GM04503 (cell line): ENCODE results near the gene CDC26.
"Not testable (repeated sequence)": the region's sequence is repeated elsewhere in the genome, so short reads cannot be mapped to it uniquely, and the experiment has no call there.

ENCODE experiments used
- DNase-seq: peaks from one replicate; pipeline ENCODE4 v3.0.0-alpha.2; 2012; ENCODE audit warnings: low read depth

Gene CDC26

DNA sequence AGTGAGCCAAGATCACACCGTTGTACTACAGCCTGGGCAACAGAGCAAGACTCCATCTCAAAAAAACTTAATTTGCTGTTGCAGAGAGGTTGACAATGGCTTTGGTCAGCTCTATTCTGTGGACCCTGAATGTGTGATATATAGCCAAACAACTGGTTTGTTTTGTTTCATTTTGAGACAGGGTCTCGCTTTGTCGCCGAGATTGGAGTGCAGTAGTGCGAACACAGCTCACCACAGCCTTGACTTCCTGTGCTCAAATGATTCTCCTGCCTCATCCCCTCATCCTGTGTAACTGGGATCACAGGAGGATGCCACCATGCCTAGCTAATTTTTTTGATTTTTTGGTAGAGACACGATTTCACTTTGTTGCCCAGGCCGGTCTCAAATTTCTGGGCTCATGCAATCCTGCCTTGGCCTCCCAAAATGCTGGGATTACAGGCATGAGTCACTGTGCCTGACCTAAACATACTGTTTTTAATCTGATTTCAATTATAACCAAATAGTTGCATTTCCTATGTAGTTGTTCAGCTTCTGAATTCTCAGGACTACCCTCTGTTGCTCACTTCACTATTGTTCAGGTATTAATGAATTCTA is 18.0 kb upstream of the CDC26 start:
- peak; percentile 27 for DNase-seq

DNA sequence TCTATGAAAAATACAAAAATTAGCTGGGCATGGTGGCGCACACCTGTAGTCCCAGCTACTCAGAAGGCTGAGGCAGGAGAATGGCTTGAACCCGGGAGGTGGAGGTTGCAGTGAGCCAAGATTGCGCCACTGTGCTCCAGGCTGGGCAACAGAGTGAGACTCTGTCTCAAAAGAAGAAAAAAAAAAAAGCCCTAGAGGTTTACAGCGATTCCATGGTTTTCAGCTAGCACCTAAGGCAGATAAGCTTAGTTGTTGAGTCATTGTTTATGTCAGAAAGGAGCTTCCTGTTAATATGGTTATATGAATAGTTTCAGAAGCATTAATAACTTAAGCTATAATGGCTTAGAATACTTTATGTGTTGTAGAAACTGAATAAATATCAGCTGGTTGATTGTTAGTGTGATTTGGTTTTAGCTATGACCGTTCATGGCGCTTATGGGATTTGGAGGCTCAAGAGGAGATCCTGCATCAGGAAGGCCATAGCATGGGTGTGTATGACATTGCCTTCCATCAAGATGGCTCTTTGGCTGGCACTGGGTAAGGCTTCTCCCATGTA is 14.8 kb upstream of the CDC26 start:
- DNase-seq, result no peak

DNA sequence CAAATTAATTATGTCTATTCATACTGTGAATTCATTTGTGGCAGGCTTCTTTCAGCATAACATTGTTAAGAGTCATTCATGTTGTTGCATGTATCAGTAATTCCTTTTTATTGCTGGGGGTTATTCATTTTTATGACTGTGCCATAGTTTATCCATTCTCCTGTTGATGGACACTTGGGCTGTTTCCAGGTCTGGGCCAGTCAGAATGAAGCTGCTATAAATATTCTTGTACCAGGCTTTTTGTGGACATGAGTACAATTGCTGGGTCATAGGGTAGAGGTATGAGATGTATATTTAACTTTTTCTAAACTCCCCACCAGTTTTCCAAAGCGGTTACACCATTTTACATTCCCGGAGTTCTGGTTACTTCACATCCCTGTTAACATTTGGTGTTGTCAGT is 13.7 kb upstream of the CDC26 start:
- DNase-seq, result no peak

DNA sequence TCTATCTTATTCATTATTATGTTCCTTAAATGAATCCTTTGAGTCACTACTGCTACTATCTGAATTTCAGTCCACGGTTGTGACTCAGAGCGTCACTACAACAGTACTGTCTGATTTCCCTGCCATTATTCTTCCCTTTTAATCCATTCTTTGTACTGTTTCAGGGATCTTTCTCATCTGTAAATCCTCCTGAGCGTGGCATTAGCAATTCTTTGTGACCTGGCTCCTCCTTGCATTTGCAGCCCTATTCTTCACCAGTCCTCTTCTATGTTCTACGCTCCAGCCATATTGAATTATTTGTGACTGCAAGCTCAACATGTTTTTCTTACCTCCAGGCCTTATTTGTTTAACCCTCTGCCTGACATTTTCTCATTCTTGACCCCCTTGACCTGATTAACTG is 6.0 kb upstream of the CDC26 start:
- no peak for DNase-seq

DNA sequence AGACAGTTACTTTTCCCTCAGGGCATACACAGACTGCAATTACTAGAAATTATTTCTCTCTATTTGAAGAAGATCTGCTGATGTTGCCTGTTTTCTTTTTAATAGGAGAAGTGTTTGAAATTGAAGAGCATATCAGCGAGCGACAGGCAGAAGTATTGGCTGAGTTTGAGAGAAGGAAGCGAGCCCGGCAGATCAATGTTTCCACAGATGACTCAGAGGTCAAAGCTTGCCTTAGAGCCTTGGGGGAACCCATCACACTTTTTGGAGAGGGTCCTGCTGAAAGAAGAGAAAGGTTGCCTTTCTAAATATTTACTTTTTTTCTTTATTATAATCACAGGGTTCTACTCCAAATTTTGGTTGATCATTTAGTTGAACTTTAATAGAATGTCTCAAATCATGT is 3.5 kb upstream of the CDC26 start:
- no peak for DNase-seq

DNA sequence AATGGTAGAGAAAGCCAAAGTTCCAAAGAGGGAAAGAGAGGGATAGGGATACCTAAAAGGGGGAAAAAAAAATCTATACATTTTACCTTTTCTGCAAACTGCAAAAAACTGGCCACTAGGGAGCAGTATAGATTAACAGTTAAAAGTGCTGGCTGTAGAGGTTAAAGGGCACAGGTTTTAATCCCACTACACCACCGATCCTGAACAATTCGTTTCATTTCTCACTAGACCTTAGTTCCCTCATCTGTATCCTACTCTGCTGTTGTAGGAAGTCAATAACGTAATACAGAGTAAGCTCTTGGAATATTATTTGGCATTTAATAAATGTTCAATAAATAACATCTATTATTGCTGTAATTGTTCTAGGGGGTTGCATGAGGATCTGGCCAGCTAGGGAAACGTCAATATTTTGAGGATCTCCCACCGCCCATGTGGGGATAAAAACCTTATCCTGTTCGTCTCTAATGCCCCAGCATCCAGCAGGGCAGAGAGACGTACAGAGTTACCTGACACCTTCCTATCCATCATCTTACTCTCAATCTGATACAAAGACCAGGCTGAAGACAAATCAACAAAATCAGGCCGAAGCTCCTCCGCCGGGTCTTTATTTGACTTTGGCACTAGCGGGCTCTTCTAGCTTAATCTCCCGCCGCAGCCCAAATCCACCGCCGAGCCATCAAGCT is 757 bp downstream of the CDC26 start:
- DNase-seq, result peak; percentile 13

DNA sequence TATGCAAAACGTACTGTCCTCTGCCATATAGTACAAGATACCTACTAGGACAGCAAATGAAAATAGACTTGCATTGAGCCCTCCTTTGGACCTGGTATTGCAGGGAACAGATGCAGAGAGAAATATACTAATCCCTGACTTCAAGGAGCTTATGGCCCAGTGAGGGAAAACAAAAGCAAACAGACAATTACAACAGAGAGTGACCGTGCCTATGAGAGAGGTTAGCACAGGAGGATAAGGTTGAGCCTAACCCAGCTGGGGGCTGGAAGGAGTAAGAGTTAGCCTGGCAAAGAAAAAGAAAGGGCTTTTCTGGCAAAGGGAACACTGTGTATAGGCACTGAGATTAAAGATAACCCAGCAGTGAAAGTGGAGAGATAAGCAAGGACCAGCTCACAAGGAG is 5.5 kb downstream of the CDC26 start:
- no peak for DNase-seq

DNA sequence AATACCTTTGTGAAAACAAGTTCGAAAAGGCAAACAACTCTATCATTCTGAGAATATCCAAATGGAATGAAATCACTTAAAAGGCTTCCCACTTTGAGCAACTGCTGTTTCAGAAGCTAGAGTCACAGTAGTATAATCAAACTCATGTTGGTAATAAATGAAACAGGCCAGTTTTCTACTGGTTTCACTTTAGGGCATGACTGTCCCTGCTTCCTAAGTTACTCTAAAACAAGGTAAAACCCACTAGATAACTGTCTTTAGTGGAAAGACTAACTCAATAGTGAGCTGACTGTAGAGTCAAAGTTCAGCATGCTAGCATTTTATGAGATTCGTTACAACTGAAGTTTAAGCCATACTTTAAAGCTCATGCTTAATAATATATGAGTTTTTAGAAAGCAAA is 6.0 kb downstream of the CDC26 start:
- no peak for DNase-seq

DNA sequence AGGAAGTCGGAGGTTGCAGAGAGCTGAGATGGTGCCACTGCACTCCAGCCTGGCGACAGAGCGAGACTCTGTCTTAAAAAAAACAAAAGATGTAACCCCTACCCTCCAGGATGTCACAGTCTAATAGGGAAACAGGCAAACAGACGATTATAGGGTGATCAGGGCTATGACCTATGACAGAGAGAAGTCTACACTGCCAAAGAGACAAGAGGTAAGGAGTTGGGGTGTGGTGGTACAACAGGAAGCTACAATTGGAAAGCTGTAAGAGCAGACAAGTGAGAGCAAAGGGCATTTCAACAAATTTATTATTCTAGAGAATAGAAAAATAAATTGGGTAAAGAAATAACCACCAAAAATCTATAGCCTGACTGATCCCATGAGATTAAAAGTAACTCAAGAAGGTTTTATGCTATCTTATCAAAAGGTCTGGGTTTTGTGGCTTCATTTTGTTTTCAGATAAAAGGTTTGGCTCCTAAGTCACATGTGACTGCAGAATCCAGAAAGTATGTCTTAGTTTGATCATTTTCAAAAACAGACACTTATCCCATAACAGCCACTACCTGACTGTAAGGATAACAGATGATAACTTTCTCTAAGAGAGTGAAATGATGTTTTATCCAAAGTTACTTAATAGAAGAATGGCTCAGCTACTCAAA is 7.3 kb downstream of the CDC26 start:
- DNase-seq, result no peak

DNA sequence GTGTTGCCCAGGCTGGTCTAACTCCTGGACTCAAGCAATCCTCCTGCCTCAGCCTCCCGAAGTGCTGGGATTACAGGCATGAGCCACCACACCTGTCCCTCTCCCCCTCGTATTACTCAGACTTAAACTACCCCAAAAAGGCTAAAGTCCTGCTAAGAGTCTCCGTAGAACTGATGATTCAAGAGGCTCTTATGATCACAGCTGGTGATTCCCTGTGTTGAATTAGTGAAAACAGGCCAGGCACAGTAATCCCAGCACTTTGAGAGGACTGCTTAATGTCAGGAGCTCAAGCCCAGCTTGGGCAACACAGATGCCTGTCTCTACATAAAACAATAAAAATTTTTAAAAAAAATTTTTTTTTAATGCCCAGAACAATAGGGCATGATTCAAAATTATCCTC is 9.2 kb downstream of the CDC26 start:
- DNase-seq, result no peak

DNA sequence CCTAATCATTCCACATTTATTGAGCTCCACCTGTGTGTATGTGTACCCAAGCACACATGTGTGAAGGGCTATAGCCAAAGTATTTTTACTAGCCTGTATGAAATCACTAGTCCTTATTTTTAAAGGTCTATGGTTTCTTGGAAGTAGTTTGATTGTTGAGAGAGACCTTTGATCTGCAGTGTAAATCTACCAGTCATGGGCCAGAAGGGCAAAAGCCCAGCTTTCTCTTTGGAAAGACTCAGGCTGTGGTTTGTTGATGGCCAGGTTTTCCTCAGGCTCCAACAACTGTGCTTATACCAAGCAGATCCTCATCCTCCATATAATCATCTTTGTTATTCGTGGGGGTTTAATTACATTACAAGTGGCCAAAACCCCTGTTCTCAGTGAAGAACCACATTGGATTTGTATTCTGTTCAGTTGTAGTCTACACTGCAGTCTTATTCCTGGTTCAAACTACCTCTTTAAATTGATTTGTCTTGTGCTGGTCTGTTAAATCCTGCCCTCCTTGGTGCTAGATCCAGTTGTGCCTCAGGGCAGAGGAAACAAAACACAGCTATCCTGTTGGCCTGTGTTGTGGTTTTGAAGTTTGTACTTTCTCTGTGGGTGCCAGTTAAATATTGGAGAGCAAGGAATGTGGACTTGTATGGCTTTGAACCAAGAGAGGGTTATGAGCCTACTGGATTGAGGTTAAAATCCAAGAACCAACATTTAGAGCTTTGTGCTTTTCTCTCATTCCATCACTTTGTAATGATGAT is 13.3 kb downstream of the CDC26 start:
- no peak for DNase-seq

DNA sequence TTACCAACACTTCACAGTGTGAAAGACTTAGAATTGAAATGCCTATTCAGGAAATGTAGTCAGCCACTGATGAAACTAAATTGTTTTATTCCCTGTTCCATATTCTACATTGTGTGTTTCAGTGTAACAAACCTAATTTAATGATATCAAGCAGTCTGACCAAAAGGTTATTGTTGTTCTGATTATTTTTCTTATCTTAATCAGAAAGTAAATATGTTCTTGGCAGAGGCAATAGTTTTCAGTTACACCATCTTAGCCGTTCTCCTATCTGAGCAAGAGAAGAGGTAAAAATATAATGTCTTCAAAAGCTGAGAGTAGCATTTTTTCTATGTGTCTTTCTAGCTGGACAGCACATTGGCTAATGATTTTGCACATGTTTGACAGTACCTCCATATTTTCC is 17.1 kb downstream of the CDC26 start:
- no peak for DNase-seq

DNA sequence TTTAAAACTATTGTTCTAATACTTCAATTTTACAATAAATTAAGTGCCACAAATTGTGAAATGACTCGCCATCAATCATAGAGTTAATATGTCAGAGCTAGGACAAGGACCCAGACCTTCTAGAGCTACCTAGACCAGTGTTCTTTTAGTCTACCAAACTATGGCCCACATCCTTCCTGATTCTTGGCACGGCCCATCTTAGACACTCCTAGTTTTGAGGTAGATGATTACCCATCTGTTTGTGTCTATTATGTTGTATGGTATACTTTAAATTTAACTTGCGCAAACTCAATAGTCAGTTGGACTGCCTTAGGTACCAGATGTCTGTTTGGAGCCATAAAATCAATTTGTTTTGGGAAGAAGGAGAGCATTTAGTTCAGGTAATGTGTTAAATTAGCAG is 17.5 kb downstream of the CDC26 start:
- no peak for DNase-seq

DNA sequence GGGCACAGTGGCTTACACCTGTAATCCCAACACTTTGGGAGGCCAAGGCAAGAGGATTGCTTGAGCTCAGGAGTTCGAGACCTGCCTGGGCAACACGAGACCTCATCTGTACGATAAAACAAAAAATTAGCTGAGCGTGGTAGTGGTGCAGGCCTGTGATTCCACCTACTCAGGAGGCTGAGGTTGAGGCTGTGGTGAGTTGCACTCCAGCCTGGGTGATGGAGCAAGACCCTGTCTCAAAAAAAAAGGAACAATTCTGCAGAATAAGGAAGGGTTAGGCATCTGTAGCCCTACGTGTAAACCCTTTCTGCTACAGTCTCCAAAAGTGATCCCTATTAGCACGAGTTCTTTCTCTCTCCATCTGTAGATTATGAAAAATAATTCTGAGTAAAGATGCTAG is 19.9 kb downstream of the CDC26 start:
- DNase-seq, result no peak

DNA sequence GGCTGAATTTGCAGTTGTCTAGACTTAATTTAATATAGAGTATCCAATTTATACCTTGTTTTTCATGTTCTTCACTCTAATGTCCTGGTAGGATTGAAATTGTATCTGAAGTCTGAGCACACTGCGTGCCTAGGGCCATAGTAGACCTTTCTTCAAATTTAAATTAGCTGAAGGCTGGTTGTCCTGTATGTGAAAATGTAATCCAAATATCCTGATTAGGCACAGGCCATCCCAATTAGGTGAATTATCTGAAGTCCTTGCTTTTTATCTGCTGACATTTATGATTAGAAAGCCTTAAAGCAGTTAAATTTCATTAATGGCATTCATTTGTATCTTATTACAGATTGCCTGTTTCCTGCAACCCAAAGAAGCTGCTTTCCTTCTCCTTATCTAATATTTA is 20.4 kb downstream of the CDC26 start:
- DNase-seq, result no peak

DNA sequence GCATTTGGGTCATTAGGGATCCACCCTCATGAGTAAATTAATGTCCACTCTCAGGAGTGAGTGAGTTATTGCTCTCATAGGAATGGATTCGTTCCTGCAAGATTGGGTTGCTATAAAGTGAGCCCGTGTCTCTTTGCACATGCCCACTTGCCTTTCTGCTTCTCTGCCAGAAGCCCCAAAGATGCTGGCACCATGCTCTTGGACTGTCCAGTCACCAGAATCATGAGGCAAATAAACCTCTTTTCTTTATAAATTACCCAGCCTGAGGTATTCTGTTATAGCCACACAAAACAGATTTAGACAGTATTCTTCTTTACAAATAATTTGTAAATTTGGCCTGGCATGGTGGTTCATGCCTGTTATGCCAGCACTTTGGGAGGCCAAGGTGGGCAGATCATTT is 24.6 kb downstream of the CDC26 start:
- no peak for DNase-seq

DNA sequence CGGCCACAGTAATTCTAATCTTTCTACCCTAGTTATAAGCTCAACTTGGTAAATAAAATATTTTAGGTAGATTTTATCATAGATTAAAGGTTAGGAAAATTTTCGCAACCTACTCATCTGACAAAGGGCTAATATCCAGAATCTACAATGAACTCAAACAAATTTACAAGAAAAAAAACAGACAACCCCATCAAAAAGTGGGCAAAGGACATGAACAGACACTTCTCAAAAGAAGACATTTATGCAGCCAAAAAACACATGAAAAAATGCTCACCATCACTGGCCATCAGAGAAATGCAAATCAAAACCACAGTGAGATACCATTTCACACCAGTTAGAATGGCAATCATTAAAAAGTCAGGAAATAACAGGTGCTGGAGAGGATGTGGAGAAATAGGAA is 25.7 kb downstream of the CDC26 start:
- not testable (repeated sequence) for DNase-seq

DNA sequence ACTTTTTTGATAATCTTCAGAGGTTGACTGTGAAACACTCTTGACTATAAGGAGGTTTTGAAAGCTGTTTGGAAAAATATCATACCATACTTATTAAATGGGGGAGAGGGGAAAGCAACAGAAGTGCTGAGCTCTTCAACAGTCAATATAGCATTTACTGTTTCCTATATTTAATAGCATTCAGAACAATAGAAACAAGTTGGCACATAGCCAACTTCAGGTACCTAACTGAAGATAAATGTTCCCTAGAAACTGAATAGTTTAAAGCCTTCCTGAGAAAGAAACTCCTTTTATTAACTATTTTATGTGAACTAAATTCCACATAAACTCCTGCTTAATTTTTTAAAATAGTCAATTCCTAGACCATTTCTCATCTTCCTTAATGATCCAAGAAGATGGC is 27.7 kb downstream of the CDC26 start:
- DNase-seq, result no peak

DNA sequence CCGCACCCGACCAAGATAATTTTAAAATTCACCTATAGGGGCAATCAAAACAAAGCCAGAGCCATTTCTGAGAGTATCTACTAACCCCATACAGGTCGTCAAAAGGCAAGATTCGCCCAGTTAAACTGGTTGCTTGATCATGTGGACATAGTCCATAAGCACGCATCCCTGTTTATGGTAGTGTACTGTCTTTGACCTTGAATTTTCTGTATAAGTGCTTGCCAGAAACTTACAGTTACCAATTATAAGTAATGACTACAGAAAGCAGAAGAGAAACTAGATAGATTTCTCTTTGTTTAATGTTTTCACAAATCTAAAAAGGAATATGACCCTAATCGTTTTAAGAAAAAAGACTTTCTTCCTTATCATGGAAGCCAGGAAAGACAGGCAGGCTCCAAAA is 28.4 kb downstream of the CDC26 start:
- DNase-seq, result no peak

DNA sequence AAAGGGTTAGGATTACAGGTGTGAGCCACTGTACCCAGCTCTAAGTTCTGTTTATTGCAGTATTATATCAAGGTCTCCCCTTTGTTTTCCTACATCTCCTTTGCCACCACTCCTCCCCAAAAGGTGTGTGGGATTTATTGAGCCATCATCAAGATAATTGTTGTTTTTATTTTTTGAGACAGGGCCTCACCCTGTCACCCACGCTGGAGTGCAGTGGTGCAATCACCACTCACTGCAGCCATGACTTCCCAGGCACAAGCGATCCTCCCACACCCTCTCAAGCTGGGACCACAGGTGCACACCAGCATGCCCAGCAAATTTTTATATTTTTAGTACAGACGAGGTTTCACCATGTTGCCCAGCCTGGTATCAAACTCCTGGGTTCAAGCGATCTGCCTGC is 29.5 kb downstream of the CDC26 start:
- no peak for DNase-seq

DNA sequence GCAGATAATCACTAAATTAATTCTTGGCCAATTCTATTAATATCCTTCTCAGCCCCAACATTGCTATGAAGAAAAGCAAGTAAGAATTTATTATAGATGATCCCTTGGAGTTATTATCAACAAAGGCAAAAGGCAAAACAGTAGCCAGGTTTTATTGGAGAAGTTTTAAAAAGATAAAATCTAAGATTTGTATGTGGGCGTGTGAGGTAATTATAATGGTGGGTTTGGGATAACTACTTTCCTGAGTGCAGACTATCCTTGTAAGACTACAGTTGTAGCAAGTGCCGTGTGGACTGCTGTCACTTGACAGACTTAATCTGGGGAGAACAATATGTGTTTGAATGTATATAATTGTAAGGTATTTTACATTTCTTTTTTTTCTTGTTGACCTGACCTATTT is 30.8 kb downstream of the CDC26 start:
- DNase-seq, result no peak

DNA sequence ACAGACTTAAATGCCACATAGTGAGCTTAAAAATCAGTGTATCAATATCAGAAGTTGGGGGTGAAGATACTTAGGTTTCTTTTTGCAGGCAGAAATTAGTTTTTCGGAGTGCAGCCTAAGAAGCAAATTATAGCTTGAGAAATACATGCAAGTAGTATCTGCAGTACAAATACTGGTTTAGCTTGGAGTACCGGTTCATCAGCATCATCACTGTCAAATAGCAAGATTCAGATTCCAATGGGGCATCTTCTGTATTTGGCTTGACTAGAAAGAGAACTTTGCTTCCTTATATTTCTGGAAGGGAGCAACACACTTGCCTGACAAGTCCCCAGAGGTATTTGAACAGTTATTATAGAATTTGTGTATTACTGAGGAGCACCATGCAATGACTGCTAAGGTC is 34.2 kb downstream of the CDC26 start:
- no peak for DNase-seq

DNA sequence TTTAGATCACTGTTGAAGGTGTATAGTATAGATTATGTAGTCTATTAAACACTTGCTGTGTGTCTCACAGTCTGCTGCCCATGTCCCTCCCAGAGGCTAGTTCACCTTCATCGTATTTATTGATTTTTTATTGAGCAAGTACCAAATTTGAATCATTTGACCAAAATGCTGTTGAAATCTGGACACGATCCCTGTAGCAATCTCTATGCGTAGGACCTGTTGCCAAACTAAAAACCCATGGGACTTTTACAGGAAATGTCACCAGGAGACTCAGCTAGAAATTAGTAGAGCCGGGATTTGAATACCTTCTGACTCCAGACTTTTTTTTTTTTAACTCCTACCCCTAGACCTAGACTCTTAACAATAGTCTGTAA is 36.5 kb downstream of the CDC26 start:
- DNase-seq, result no peak
